ENCODE measurements around the gene GPR26.

- no peak for TF ChIP-seq CTCF (IDR thresholded peaks at IDR 0.05)
- no peak for TF ChIP-seq POLR2A (IDR thresholded peaks at IDR 0.05)
Observed at GRCh38 chr10:123621492-123621891, 44.7 kb upstream of the GPR26 start.
